Chondrocyte (in vitro differentiated cells): ENCODE data around the gene CST4. TPM values are rescaled to one million over a fixed set of nuclear protein-coding genes. Genes with fewer than 3 reads are reported as not detected.
"Not testable (repeated sequence)": the region's sequence is repeated elsewhere in the genome, so short reads cannot be mapped to it uniquely, and the experiment has no call there.

ENCODE experiments used
- DNase-seq: peaks from one replicate; pipeline ENCODE4 v3.0.0; 2021; ENCODE audit warnings: mixed read lengths, low spot score
- H3K27ac Mint-ChIP-seq: one replicate; pipeline ENCODE4 v1.8.0; 2021; ENCODE audit warnings: mild to moderate bottlenecking, moderate library complexity, mixed read lengths; ENCODE audit not compliant: unreplicated experiment
- H3K27me3 Mint-ChIP-seq: 2 replicates; pipeline ENCODE4 v1.8.0; 2021; ENCODE audit warnings: low read depth, mixed read lengths
- H3K36me3 Mint-ChIP-seq: 2 replicates; pipeline ENCODE4 v1.8.0; 2021; ENCODE audit warnings: low read depth, mixed read lengths
- H3K4me1 Mint-ChIP-seq: 2 replicates; pipeline ENCODE4 v1.8.0; 2021; ENCODE audit warnings: low read depth, mild to moderate bottlenecking, mixed read lengths
- H3K4me3 Mint-ChIP-seq: one replicate; pipeline ENCODE4 v1.8.0; 2021; ENCODE audit warnings: mild to moderate bottlenecking, moderate library complexity, mixed read lengths; ENCODE audit not compliant: unreplicated experiment
- H3K9me3 Mint-ChIP-seq: 2 replicates; pipeline ENCODE4 v1.8.0; 2021; ENCODE audit warnings: low read depth, mixed read lengths
- long read RNA-seq: library from polyadenylated mRNA; stranded (forward); transcript quantifications from one replicate; pipeline ENCODE4 v2.0.0, GENCODE V29; 2021
- total RNA-seq: library from RNA; stranded (reverse); gene quantifications from 3 replicates; pipeline ENCODE4 v1.2.1, GENCODE V29; 2021
- TF ChIP-seq, protein P1 (sequence below): fragments of 200-600 bp; sonication (generic); IDR thresholded peaks from 2 replicates; pipeline ENCODE4 v1.5.0; 2021; ENCODE audit warnings: antibody characterized with exemption, mild to moderate bottlenecking, moderate library complexity

The CST4 gene, protein sequence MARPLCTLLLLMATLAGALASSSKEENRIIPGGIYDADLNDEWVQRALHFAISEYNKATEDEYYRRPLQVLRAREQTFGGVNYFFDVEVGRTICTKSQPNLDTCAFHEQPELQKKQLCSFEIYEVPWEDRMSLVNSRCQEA
- not detected in 3 replicates for total RNA-seq
- long read RNA-seq, result 0 reads

DNA sequence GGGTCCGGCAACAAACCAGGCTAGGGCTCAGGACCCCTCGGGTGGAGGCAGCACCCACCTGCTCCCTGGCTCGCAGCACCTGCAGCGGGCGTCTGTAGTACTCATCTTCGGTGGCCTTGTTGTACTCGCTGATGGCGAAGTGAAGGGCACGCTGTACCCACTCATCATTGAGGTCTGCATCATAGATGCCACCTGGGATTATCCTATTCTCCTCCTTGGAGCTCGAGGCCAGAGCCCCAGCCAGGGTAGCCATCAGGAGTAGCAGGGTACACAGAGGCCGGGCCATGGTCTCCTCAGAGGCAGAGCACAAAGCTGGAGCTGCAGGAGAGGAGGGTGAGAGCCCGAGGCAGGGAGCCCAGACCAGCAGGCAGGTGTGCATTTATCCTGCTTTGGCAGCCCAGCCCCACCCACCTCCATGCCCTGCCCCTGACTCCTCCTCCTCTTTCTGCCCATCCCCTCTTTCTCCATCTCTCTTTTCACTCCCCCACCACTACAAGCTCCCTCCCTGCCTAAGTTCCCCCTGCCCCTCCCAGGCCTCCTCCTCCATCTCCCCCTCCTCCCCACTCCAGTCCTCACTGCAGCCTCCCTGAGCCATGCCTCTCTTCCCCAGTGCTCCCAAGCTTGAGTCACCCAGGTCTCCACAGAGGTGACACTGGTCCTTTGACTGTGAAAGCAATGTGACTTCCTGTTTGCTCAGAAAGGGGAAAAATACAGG lies at the start of gene CST4:
TSS of gene CST4 (minus strand) at position 355 of the 715 bp plus-strand sequence. CDS start at position 286, 69 bp downstream.
- H3K4me1 Mint-ChIP-seq, H3K27ac Mint-ChIP-seq, H3K27me3 Mint-ChIP-seq, H3K9me3 Mint-ChIP-seq, DNase-seq, H3K36me3 Mint-ChIP-seq, H3K4me3 Mint-ChIP-seq: not testable (repeated sequence)

DNA sequence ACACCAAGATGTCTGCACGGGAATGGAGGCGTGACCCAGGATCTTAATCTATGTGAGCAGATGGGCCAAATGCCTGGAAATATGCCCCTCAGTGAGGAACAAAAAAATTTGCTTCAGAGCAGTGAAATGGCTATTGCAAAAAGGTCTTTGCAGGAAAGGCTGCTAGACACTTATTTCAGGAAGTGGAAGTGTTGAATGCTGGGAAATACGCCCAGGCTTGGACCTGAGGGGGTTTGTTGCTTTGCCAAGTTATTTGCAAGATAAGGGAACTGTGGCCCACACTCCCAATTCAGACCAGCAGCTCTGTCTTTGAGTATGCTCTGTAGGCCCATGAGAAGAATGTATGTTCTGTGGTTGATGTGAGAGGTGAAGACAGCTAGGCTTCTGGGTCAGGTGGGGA lies 46.6 kb upstream of the CST4 start:
- H3K27me3 Mint-ChIP-seq, result peaks cover 31% of the 10 kb centered on the region
- H3K4me1 Mint-ChIP-seq, H3K27ac Mint-ChIP-seq, H3K4me3 Mint-ChIP-seq, H3K9me3 Mint-ChIP-seq, DNase-seq, H3K36me3 Mint-ChIP-seq: not testable (repeated sequence)

- H3K27ac Mint-ChIP-seq, H3K4me1 Mint-ChIP-seq, DNase-seq, H3K9me3 Mint-ChIP-seq, H3K36me3 Mint-ChIP-seq, H3K4me3 Mint-ChIP-seq: not testable (repeated sequence)
- peaks cover 31% of the 10 kb centered on the region for H3K27me3 Mint-ChIP-seq
These were observed 46.1 kb upstream of the CST4 start for GRCh38 chr20:23734949-23735348.

DNA sequence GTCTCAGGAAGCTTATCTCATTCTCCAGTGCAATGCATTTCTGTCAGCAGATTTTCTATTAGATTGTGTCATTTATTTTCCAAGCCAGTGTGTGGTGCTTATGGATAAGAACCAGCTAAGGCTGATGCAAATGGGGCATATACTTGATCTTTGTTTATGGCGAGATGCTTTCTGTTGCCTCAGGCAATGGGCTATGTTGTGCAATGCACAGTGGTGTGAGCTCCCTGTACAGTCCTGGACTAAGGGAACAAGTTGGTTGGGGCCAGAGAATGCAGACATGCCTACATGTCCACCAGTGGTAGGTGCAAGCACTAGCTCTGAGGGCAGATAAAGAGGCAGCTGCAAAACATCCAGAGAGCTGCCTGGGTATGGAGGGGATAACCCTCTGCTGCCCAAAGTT lies 45.6 kb upstream of the CST4 start:
- peaks cover 32% of the 10 kb centered on the region for H3K27me3 Mint-ChIP-seq
- DNase-seq, H3K4me3 Mint-ChIP-seq, H3K27ac Mint-ChIP-seq, H3K9me3 Mint-ChIP-seq, H3K4me1 Mint-ChIP-seq, H3K36me3 Mint-ChIP-seq: not testable (repeated sequence)

- no peak overlapping the region for H3K27ac Mint-ChIP-seq
- TF ChIP-seq, protein P1, sequence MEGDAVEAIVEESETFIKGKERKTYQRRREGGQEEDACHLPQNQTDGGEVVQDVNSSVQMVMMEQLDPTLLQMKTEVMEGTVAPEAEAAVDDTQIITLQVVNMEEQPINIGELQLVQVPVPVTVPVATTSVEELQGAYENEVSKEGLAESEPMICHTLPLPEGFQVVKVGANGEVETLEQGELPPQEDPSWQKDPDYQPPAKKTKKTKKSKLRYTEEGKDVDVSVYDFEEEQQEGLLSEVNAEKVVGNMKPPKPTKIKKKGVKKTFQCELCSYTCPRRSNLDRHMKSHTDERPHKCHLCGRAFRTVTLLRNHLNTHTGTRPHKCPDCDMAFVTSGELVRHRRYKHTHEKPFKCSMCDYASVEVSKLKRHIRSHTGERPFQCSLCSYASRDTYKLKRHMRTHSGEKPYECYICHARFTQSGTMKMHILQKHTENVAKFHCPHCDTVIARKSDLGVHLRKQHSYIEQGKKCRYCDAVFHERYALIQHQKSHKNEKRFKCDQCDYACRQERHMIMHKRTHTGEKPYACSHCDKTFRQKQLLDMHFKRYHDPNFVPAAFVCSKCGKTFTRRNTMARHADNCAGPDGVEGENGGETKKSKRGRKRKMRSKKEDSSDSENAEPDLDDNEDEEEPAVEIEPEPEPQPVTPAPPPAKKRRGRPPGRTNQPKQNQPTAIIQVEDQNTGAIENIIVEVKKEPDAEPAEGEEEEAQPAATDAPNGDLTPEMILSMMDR, result no peak
These were observed 38.2 kb upstream of the CST4 start for GRCh38 chr20:23727016-23727415.

GRCh38 chr20:23725102-23725501 lies 36.3 kb upstream of the CST4 start:
- TF ChIP-seq, protein P1, result no peak
- H3K27ac Mint-ChIP-seq, result no peak overlapping the region
- H3K9me3 Mint-ChIP-seq, result no peaks in the 10 kb centered on the region
- no peaks in the 10 kb centered on the region for H3K4me1 Mint-ChIP-seq
- H3K36me3 Mint-ChIP-seq, result no peaks in the 10 kb centered on the region
- H3K4me3 Mint-ChIP-seq, result no peak overlapping the region
- peaks cover 29% of the 10 kb centered on the region for H3K27me3 Mint-ChIP-seq
- DNase-seq, result no peak

More at GRCh38 chr20:23727016-23727415, 38.2 kb upstream of the CST4 start:
- Mint-ChIP-seq H3K36me3 (no peaks in the 10 kb centered on the region), H3K4me1 (no peaks in the 10 kb centered on the region), H3K27me3 (peaks cover 28% of the 10 kb centered on the region), H3K9me3 (no peaks in the 10 kb centered on the region), H3K4me3 (no peak overlapping the region)
- no peak for DNase-seq

GRCh38 chr20:23723659-23724307 lies 34.9 kb upstream of the CST4 start:
- not testable (repeated sequence) for H3K9me3 Mint-ChIP-seq, H3K27ac Mint-ChIP-seq, H3K36me3 Mint-ChIP-seq, DNase-seq, H3K4me1 Mint-ChIP-seq, H3K4me3 Mint-ChIP-seq
- H3K27me3 Mint-ChIP-seq, result peaks cover 31% of the 10 kb centered on the region
- TF ChIP-seq, protein P1, result peak; percentile 74

DNA sequence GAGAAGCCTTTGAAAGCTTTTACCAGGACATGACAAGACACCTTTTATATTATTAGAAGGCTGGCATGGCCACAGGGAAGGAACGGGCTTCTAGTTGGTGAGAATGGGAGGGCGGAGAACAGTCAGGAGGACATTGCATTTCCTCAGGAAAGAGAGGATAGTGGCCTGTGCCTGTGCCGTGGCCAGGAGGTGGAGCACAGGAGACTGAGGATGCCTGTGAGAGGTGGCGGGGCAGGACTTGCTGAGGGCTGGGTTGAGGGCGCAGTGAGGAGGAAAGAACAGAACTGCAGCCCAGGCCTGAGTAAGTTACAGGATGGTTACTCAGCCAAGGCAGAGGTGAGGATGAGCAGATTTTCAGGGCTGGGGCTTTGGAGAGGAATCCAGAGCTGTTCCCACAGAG lies 34.0 kb upstream of the CST4 start:
- not testable (repeated sequence) for H3K4me1 Mint-ChIP-seq, H3K4me3 Mint-ChIP-seq

More for the DNA sequence above, 34.0 kb upstream of the CST4 start:
- not testable (repeated sequence) for H3K27ac Mint-ChIP-seq, H3K9me3 Mint-ChIP-seq, DNase-seq, H3K36me3 Mint-ChIP-seq
- H3K27me3 Mint-ChIP-seq, result peaks cover 26% of the 10 kb centered on the region
